ENCODE results near the gene ATP7A.
"Not testable (repeated sequence)": the region's sequence is repeated elsewhere in the genome, so short reads cannot be mapped to it uniquely, and the experiment has no call there.

The ATP7A gene

GRCh38 chrX:77910108-77910840, at the start of gene ATP7A:
ATP7A (plus strand) TSS chrX:77910693; CDS start chrX:77971642, 60,949 bp downstream.
- in situ Hi-C loops (cut with MboI; ENCODE audit: low pct_unique_long_range_greater_than_20kb, low sequenced_read_pairs), result no loop called here
- peak; percentile 96 for DNase-seq

DNA sequence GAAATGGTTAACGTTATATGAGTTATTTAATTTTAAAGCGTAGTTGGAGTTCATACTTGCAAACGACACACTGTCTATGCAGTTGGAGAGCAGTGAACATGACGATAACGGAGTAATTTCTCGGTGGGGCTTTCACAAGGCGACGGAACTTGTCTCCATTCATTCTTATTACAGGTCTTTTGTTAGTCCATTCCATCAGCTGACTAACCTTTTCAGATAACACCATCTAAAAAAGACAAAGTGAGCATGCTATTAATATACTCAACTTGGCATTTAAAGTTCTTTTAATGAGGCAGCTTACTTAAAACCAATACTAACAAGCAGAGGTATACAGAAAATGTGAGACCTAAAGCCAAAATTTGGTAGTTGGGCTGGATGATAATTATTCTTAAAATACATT, 35.1 kb upstream of the ATP7A start:
- in situ Hi-C loops (cut with MboI; ENCODE audit: low pct_unique_long_range_greater_than_20kb, low sequenced_read_pairs), result no loop called here
- no peak for DNase-seq

- in situ Hi-C loops (cut with MboI; ENCODE audit: low pct_unique_long_range_greater_than_20kb, low sequenced_read_pairs); DNase-seq: not testable (repeated sequence)
Measured at GRCh38 chrX:77881418-77881817, 29.1 kb upstream of the ATP7A start.

DNA sequence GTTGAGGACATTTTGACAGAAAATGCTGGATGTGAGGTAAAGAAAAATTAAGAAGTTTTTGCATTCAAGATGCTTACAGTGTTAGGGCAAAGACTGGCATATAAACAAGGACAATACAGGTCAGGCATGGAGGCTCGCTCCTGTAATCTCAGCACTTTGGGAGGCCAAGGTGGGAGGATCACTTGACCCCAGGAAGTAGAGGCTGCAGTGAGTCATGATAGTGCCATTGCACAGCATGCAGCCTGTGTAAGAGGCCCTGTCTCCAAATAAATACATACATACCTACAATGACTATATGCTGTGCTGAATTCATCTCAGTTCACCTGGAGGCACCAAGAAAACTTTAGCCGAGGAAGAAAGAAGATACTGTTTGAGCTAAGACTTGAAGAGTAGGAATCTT, 17.6 kb upstream of the ATP7A start:
- in situ Hi-C loops (cut with MboI; ENCODE audit: low pct_unique_long_range_greater_than_20kb, low sequenced_read_pairs), result no loop called here
- DNase-seq, result no peak

DNA sequence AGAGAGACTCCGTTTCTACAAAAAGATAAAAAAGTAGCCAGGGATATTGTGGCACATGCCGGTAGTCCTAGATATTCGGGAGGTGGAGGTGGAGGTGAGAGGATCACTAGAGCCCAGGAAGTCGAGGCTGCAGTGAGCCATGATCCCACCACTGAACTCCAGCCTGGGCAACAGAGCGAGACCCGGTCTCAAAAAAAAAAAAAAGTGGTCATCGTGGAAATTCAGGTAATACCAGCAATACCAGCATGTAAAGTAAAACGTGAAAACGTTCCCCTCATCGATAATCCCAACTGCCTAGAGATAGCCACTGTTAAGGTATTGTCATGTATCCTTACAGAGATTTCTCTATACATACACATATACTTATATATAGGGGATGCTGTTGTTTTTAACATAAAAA, 16.8 kb upstream of the ATP7A start:
- in situ Hi-C loops (cut with MboI; ENCODE audit: low pct_unique_long_range_greater_than_20kb, low sequenced_read_pairs), result no loop called here
- DNase-seq, result no peak

DNA sequence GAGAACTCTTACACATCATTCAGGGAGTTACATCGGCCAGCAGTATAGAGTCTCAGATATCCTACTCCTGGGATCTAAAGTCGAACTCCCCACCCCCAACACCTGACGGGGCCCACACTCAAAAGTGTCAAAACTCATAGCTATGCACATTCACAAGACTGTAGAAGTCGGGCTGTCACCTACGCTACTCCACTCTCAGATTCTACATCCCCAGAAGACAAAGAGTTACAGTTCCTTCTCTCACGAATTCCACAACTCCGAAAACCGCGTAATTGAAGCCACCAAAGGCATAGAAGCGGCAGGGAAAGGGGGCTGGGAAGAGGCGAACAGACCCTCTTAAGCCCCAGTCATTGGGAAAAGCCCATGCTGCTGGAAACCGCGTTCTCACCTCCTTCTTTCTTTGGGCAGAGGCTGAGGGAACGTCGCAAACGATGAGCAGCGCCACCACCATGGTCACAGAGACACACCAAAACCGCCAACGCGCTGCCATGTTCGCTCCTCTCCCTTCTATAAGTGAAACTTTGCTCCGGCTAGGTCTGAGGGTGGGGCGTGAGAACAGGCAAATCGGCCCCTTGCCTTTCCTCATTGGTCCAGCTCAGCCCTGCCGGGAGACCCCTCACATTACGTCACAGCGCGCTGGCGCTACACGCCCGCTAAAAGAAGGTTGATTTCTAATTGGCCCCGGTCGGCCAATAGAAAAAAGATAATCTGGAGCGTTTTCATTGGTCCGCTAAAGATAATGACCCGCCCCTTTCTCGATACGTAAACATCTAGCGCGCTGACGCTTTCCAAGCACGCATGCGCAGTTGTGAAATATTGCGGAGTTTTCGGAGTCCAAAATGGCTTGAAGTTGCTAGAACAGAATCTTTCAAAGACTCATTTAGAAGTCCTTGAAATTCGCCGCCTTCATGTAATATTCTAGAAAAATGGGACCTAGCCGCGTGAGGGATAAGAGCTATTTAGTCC, 15.3 kb upstream of the ATP7A start, which contains the start of gene MAGT1:
TSS of gene MAGT1 (minus strand) at position 515 of the 966 bp plus-strand sequence. CDS start at position 490, 25 bp downstream.
- peak; percentile 99 for DNase-seq
- in situ Hi-C loops (cut with MboI; ENCODE audit: low pct_unique_long_range_greater_than_20kb, low sequenced_read_pairs), result no loop called here

GRCh38 chrX:77899081-77899828, 11.2 kb upstream of the ATP7A start, which contains the start of gene COX7B:
COX7B (plus strand) TSS chrX:77899468; CDS start chrX:77899554, 86 bp downstream.
- peak; percentile 100 for DNase-seq
- in situ Hi-C loops (cut with MboI; ENCODE audit: low pct_unique_long_range_greater_than_20kb, low sequenced_read_pairs), result no loop called here

DNA sequence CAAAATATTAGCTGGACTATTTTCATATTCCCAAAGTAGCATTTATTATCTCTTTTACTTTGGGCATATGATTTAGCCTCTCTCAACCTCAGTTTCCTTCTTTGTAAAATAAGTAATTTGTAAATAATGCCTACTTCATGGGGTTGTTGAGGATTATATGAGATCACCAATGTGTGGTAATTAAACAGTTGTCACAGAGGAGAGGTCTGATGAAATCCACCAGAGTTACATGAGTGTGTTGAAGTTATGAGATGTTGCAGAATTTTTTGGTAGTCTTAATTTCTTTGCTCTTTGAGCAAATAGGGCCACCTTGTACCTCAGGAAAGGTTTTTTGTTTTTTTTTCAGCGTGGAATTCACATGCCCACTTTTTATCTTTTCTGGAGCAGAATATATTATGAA, 9.8 kb upstream of the ATP7A start:
- in situ Hi-C loops (cut with MboI; ENCODE audit: low pct_unique_long_range_greater_than_20kb, low sequenced_read_pairs), result no loop called here
- DNase-seq, result no peak

DNA sequence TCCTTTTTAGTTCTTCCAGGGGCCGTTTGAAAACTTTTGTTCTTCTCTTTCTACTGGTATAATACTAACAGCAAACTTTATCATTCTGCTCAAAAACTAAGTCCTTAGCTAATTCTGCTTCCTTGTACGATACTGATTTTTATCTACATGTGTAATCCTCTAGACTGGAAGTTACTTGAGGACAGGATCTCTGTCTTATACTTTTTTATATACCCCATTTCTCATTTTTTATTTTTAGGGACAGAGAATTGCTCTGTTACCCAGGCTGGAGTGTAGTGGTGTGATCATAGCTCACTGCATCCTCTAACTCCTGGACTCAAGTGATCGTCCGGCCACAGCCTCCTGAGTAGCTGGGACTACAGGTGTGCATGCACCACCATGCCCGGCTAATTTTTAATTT, 9.0 kb upstream of the ATP7A start:
- DNase-seq, result no peak
- in situ Hi-C loops (cut with MboI; ENCODE audit: low pct_unique_long_range_greater_than_20kb, low sequenced_read_pairs), result no loop called here

GRCh38 chrX:77917294-77917933, 6.9 kb downstream of the ATP7A start:
- DNase-seq, result no peak
- in situ Hi-C loops (cut with MboI; ENCODE audit: low pct_unique_long_range_greater_than_20kb, low sequenced_read_pairs), result no loop called here

GRCh38 chrX:77918568-77918967, 8.1 kb downstream of the ATP7A start:
- no peak for DNase-seq
- in situ Hi-C loops (cut with MboI; ENCODE audit: low pct_unique_long_range_greater_than_20kb, low sequenced_read_pairs), result no loop called here

DNA sequence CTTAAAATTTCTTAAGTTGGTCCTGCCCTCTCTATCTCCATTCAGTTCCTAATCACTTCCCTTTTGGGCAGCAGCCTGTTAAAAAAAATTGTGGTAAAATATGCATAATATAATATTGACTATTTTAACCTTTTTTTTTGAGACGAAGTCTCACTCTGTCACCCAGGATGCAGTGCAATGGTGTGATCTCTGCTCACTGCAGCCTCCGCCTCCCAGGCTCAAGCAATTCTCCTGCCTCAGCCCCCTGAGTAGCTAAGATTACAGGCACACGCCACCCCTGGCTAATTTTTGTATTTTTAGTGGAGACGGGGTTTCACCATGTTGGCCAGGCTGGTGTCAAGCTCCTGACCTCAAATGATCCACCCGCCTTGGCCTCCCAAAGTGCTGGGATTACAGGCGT, 8.9 kb downstream of the ATP7A start:
- in situ Hi-C loops (cut with MboI; ENCODE audit: low pct_unique_long_range_greater_than_20kb, low sequenced_read_pairs); DNase-seq: not testable (repeated sequence)

- DNase-seq, result no peak
- in situ Hi-C loops (cut with MboI; ENCODE audit: low pct_unique_long_range_greater_than_20kb, low sequenced_read_pairs), result no loop called here
Measured at GRCh38 chrX:77922787-77923186, 12.3 kb downstream of the ATP7A start.

DNA sequence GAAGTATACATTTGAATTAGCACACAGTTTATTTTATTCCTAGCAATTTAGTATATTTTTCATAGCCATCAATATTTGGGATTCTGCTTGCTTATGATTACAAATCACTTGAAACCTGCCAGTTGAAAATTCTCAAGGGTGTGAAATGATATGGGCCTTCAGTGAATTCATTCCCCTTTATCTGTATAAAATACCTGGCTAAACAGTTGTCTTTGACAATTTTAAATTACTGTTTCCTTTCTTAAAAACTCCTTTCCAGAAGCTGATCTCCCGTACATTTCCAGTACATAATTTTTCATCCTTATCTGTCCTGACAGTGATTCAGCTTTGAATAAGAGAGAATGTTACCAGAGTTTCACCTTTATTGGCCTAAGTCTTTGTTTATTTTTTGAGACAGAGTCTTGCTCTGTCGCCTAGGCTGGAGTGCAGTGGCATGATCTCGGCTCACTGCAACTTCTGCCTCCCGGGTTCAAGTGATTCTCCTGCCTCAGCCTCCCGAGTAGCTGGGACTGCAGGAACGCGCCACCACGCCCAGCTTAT, 13.9 kb downstream of the ATP7A start:
- in situ Hi-C loops (cut with MboI; ENCODE audit: low pct_unique_long_range_greater_than_20kb, low sequenced_read_pairs), result no loop called here
- no peak for DNase-seq

DNA sequence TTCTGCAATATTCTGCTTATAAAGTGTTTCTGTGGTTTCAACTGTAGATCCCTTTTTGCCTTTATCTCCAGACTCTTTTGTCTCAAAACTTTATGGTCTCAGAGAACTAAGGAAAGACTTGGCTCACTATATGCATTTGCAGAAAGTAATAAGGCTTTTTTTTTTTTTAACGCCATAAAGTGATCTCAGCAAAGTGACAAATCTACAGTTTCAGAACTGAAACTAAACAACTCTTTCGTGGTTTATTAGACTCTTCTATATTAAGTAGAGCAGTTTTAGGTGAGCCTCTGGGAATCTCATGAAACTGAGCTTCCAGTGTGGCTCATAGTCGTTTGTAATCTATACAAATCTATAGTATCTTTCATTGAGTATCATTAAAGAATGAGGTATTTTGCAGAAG, 15.3 kb downstream of the ATP7A start:
- no peak for DNase-seq
- in situ Hi-C loops (cut with MboI; ENCODE audit: low pct_unique_long_range_greater_than_20kb, low sequenced_read_pairs), result no loop called here

- DNase-seq, result no peak
- in situ Hi-C loops (cut with MboI; ENCODE audit: low pct_unique_long_range_greater_than_20kb, low sequenced_read_pairs), result no loop called here
Measured at GRCh38 chrX:77930581-77930980, 20.1 kb downstream of the ATP7A start.

GRCh38 chrX:77935886-77936285, 25.4 kb downstream of the ATP7A start:
- DNase-seq, result no peak
- in situ Hi-C loops (cut with MboI; ENCODE audit: low pct_unique_long_range_greater_than_20kb, low sequenced_read_pairs), result no loop called here

- in situ Hi-C loops (cut with MboI; ENCODE audit: low pct_unique_long_range_greater_than_20kb, low sequenced_read_pairs), result no loop called here
- DNase-seq, result no peak
Measured at GRCh38 chrX:77936299-77936698, 25.8 kb downstream of the ATP7A start.

DNA sequence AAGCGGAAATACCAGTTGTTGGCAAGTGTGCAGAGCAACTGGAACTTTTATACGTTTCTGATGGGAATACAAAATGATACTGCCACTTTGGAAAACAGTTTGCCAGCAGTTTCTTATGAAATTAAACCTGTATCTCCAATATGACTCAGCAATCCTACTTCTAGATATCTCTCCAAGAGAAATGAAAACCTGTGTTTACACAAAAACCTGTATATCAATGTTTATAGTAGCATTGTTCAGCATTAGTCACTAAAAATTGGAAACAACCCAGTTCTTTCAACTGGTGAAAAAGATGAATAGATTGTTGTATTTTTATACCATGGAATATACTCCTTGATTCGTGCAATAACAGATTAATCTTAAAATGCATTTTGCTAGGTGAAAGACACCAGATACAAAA, 26.8 kb downstream of the ATP7A start:
- no peak for DNase-seq
- in situ Hi-C loops (cut with MboI; ENCODE audit: low pct_unique_long_range_greater_than_20kb, low sequenced_read_pairs), result no loop called here

All from KBM-7 (cell line).